ENCODE measurements around the gene TPBGL.

GRCh38 chr11:75271730-75272129, 31.2 kb downstream of the TPBGL start:
- no peak for TF ChIP-seq CTCF (conservative IDR thresholded peaks at IDR 0.05; ENCODE audit: low read depth, low read length)
- TF ChIP-seq EZH2 (IDR thresholded peaks at IDR 0.05; ENCODE audit: borderline replicate concordance, low read depth, low read length, poor library complexity, severe bottlenecking): no peak
